GM23248 (cell line): ENCODE results near the gene EVC. TPM values are rescaled to one million over a fixed set of nuclear protein-coding genes. Genes with fewer than 3 reads are reported as not detected.

Experiments
- DNase-seq: peaks from one replicate; pipeline ENCODE4 v3.0.0-alpha.2; 2015
- H2AFZ ChIP-seq: fragments of 200-600 bp; sonication (generic); 2 replicates; pipeline ENCODE4 v1.6.1; 2016; ENCODE audit warnings: antibody characterized with exemption
- H3F3A ChIP-seq: fragments of 200-600 bp; sonication (generic); 2 replicates; pipeline ENCODE4 v1.6.1; 2016; ENCODE audit warnings: mild to moderate bottlenecking, antibody characterized with exemption, mixed run types; ENCODE audit not compliant: insufficient read depth
- H3K27ac ChIP-seq: fragments of 200-600 bp; sonication (generic); 2 replicates; pipeline ENCODE4 v1.5.1; 2016; ENCODE audit warnings: mild to moderate bottlenecking
- H3K27me3 ChIP-seq: fragments of 200-600 bp; sonication (generic); replicated peaks from 2 replicates; pipeline ENCODE4 v1.6.1; 2016; ENCODE audit warnings: mild to moderate bottlenecking; ENCODE audit not compliant: insufficient read depth
- H3K36me3 ChIP-seq: fragments of 200-600 bp; sonication (generic); 2 replicates; pipeline ENCODE4 v1.6.1; 2016; ENCODE audit warnings: low read depth, mild to moderate bottlenecking
- H3K4me1 ChIP-seq: fragments of 200-600 bp; sonication (generic); 2 replicates; pipeline ENCODE4 v1.6.1; 2016; ENCODE audit warnings: mild to moderate bottlenecking; ENCODE audit not compliant: insufficient read depth
- H3K4me2 ChIP-seq: fragments of 200-600 bp; sonication (generic); one replicate; pipeline ENCODE4 v1.6.1; 2016; ENCODE audit warnings: mild to moderate bottlenecking; ENCODE audit not compliant: unreplicated experiment
- H3K4me3 ChIP-seq: fragments of 200-600 bp; sonication (generic); 2 replicates; pipeline ENCODE4 v1.5.1; 2016; ENCODE audit warnings: mild to moderate bottlenecking
- H3K79me2 ChIP-seq: fragments of 200-600 bp; sonication (generic); 2 replicates; pipeline ENCODE4 v1.6.1; 2016; ENCODE audit warnings: mild to moderate bottlenecking; ENCODE audit not compliant: insufficient read depth
- H3K9ac ChIP-seq: fragments of 200-600 bp; sonication (generic); 2 replicates; pipeline ENCODE4 v1.6.1; 2016; ENCODE audit warnings: mild to moderate bottlenecking
- H3K9me2 ChIP-seq: fragments of 200-600 bp; sonication (generic); 2 replicates; pipeline ENCODE4 v1.6.1; 2016; ENCODE audit warnings: mixed run types, mild to moderate bottlenecking, moderate library complexity; ENCODE audit not compliant: insufficient read depth
- H3K9me3 ChIP-seq: fragments of 200-600 bp; sonication (generic); one replicate; pipeline ENCODE4 v1.6.1; 2017; ENCODE audit warnings: low read depth
- H4K20me1 ChIP-seq: fragments of 200-600 bp; sonication (generic); 2 replicates; pipeline ENCODE4 v1.6.0; 2016; ENCODE audit not compliant: insufficient read depth
- EZH2 ChIP-seq: fragments of 200-600 bp; sonication (generic); IDR thresholded peaks from 2 replicates; pipeline ENCODE4 v1.6.1; 2018; ENCODE audit warnings: antibody characterized with exemption, mild to moderate bottlenecking; ENCODE audit not compliant: insufficient read depth, poor library complexity, severe bottlenecking
- EZH2phosphoT487 ChIP-seq: fragments of 200-600 bp; sonication (generic); IDR thresholded peaks from 2 replicates; pipeline ENCODE4 v1.6.1; 2018; ENCODE audit warnings: antibody characterized with exemption, moderate library complexity, mild to moderate bottlenecking, low read depth; ENCODE audit not compliant: insufficient read depth
- WGBS, 2 experiments: methylation state at CpG; one replicate each; pipeline ENCODE4 v1.1.6; 2015 to 2017; ENCODE audit warnings: low lambda C conversion rate in 2 of 2, low coverage in 1 of 2; ENCODE audit errors: missing lambda C conversion rate in 2 of 2; 5-methylcytosine and 5-hydroxymethylcytosine counted together
- in situ Hi-C: fragments of 300-500 bp; cut with MboI; formaldehyde crosslinking; loops from 2 replicates; pipeline ENCODE4 v1.15.0; 2020
- polyA plus RNA-seq: library from polyadenylated mRNA; unstranded; fragments of >200 nt; fragmentation: Nextera tagmentation; extraction: Ambion mirVana; gene quantifications from 2 replicates; pipeline ENCODE4 v1.2.1, GENCODE V29; 2016
- total RNA-seq: library from RNA; depleted of rRNA; stranded (reverse); fragments of >200 nt; shearing (Covaris generic); gene quantifications from 2 replicates; pipeline ENCODE4 v1.2.3, GENCODE V29; 2014

The EVC gene
- total and polyA plus RNA-seq, 2 experiments from 2014 or later: 4.0 to 56.2 TPM

- Histone ChIP-seq H3K27ac (no peak overlapping the region), H3K4me1 (peaks cover 6% of the 10 kb centered on the region; the same call in 1 of the 2 replicates), H3K27me3 (no peaks in the 10 kb centered on the region), H3K36me3 (peaks cover 17% of the 10 kb centered on the region; the same call in 1 of the 2 replicates), H2AFZ (no peak overlapping the region), H3K79me2 (no peaks in the 10 kb centered on the region), H3F3A (peaks cover 10% of the 10 kb centered on the region), H3K9ac (no peak overlapping the region), H4K20me1 (no peaks in the 10 kb centered on the region), H3K9me3 (no peaks in the 10 kb centered on the region), H3K9me2 (no peaks in the 10 kb centered on the region), H3K4me3 (no peak overlapping the region), H3K4me2 (no peak overlapping the region)
- no peak for TF ChIP-seq EZH2phosphoT487
- no peak for TF ChIP-seq EZH2
- 11 to 21% methylated on average over 1 of the region's 1 CpG for WGBS, 2 experiments
- no peak for DNase-seq
- in situ Hi-C loops: no loop called here
Measured at GRCh38 chr4:5790546-5790857, 79.5 kb downstream of the EVC start.

GRCh38 chr4:5791654-5792053 is 80.7 kb downstream of the EVC start:
- H4K20me1 ChIP-seq: no peaks in the 10 kb centered on the region
- in situ Hi-C loops: no loop called here
- H3K9me3 ChIP-seq: no peaks in the 10 kb centered on the region
- H2AFZ ChIP-seq: no peak overlapping the region
- no peak overlapping the region for H3K4me2 ChIP-seq
- H3K9ac ChIP-seq: no peak overlapping the region
- H3K4me1 ChIP-seq: no peaks in the 10 kb centered on the region
- no peak overlapping the region for H3K27ac ChIP-seq
- TF ChIP-seq EZH2 (no peak), EZH2phosphoT487 (no peak)
- no peaks in the 10 kb centered on the region for H3K9me2 ChIP-seq
- peaks cover 26% of the 10 kb centered on the region; the same call in 1 of the 2 replicates for H3K36me3 ChIP-seq
- no peak for DNase-seq
- WGBS, 2 experiments: 96 to 99% methylated on average over 3 of the region's 3 CpGs
- H3K79me2 ChIP-seq: no peaks in the 10 kb centered on the region
- no peaks in the 10 kb centered on the region for H3K27me3 ChIP-seq
- H3F3A ChIP-seq: no peaks in the 10 kb centered on the region
- no peak overlapping the region for H3K4me3 ChIP-seq

GRCh38 chr4:5793514-5793913 is 82.5 kb downstream of the EVC start:
- no peak for DNase-seq
- peaks cover 31% of the 10 kb centered on the region for H3K36me3 ChIP-seq
- no peak overlapping the region for H3K9ac ChIP-seq
- no peaks in the 10 kb centered on the region for H3F3A ChIP-seq
- H3K4me2 ChIP-seq: no peak overlapping the region
- H3K9me2 ChIP-seq: no peaks in the 10 kb centered on the region
- H3K27ac ChIP-seq: no peak overlapping the region
- TF ChIP-seq EZH2: no peak
- TF ChIP-seq EZH2phosphoT487: no peak
- 93 to 96% methylated on average over 13 of the region's 13 CpGs for WGBS, 2 experiments
- no peaks in the 10 kb centered on the region for H3K79me2 ChIP-seq
- in situ Hi-C loops: no loop called here
- no peaks in the 10 kb centered on the region for H3K4me1 ChIP-seq
- H2AFZ ChIP-seq: no peak overlapping the region
- no peaks in the 10 kb centered on the region for H3K9me3 ChIP-seq
- no peaks in the 10 kb centered on the region for H4K20me1 ChIP-seq
- no peaks in the 10 kb centered on the region for H3K27me3 ChIP-seq
- H3K4me3 ChIP-seq: no peak overlapping the region

- Histone ChIP-seq H2AFZ (no peak overlapping the region), H3K9me2 (no peaks in the 10 kb centered on the region), H3F3A (no peaks in the 10 kb centered on the region), H4K20me1 (no peaks in the 10 kb centered on the region), H3K27me3 (no peaks in the 10 kb centered on the region), H3K4me2 (no peak overlapping the region), H3K79me2 (no peaks in the 10 kb centered on the region), H3K36me3 (peaks cover 43% of the 10 kb centered on the region), H3K27ac (no peak overlapping the region), H3K9me3 (no peaks in the 10 kb centered on the region), H3K9ac (no peak overlapping the region), H3K4me3 (no peak overlapping the region), H3K4me1 (no peaks in the 10 kb centered on the region)
- 95 to 98% methylated on average over 5 of the region's 5 CpGs for WGBS, 2 experiments
- TF ChIP-seq EZH2phosphoT487: no peak
- TF ChIP-seq EZH2: no peak
- in situ Hi-C loops: no loop called here
- no peak for DNase-seq
Measured at GRCh38 chr4:5795580-5795979, 84.6 kb downstream of the EVC start.

GRCh38 chr4:5796976-5797375 is 86.0 kb downstream of the EVC start:
- no peaks in the 10 kb centered on the region for H3K27me3 ChIP-seq
- no peak overlapping the region for H2AFZ ChIP-seq
- H3K4me2 ChIP-seq: no peak overlapping the region
- TF ChIP-seq EZH2phosphoT487 (no peak), EZH2 (no peak)
- in situ Hi-C loops: no loop called here
- H4K20me1 ChIP-seq: no peaks in the 10 kb centered on the region
- no peaks in the 10 kb centered on the region for H3K9me3 ChIP-seq
- peaks cover 43% of the 10 kb centered on the region for H3K36me3 ChIP-seq
- no peaks in the 10 kb centered on the region for H3K4me1 ChIP-seq
- 91 to 94% methylated on average over 11 to 16 of the region's 18 CpGs for WGBS, 2 experiments
- H3F3A ChIP-seq: no peaks in the 10 kb centered on the region
- no peak overlapping the region for H3K27ac ChIP-seq
- no peaks in the 10 kb centered on the region for H3K79me2 ChIP-seq
- no peak overlapping the region for H3K9ac ChIP-seq
- H3K9me2 ChIP-seq: no peaks in the 10 kb centered on the region
- DNase-seq: no peak
- H3K4me3 ChIP-seq: no peak overlapping the region
